GM23338 (cell line): ENCODE data around the gene TMEM214. TPM values are rescaled to one million over a fixed set of nuclear protein-coding genes. Genes with fewer than 3 reads are reported as not detected.

Source experiments
- ATAC-seq: fragments of 200-7000 bp; cut with Tn5 transposase; 3 replicates; pipeline ENCODE4 v1.9.1; 2020
- DNase-seq: peaks from one replicate; pipeline ENCODE4 v3.0.0-alpha.2; 2015; ENCODE audit warnings: low spot score
- H2AFZ ChIP-seq: fragments of 200-600 bp; sonication (generic); 2 replicates; pipeline ENCODE4 v1.8.0; 2016; ENCODE audit warnings: antibody characterized with exemption, mild to moderate bottlenecking, moderate library complexity
- H3F3A ChIP-seq: fragments of 200-600 bp; sonication (generic); replicated peaks from 2 replicates; pipeline ENCODE4 v1.8.0; 2017; ENCODE audit warnings: antibody characterized with exemption, mixed run types, low read depth
- H3K27ac ChIP-seq: fragments of 200-600 bp; sonication (generic); 2 replicates; pipeline ENCODE4 v1.6.1; 2016; ENCODE audit warnings: low read depth
- H3K27me3 ChIP-seq: fragments of 200-600 bp; sonication (generic); 2 replicates; pipeline ENCODE4 v1.8.0; 2016; ENCODE audit warnings: mild to moderate bottlenecking, mixed run types, moderate library complexity; ENCODE audit not compliant: insufficient read depth
- H3K36me3 ChIP-seq: fragments of 200-600 bp; sonication (generic); 2 replicates; pipeline ENCODE4 v1.8.0; 2016; ENCODE audit warnings: mild to moderate bottlenecking; ENCODE audit not compliant: insufficient read depth
- H3K4me1 ChIP-seq: fragments of 200-600 bp; sonication (generic); 2 replicates; pipeline ENCODE4 v1.8.0; 2016; ENCODE audit warnings: mild to moderate bottlenecking, moderate library complexity; ENCODE audit not compliant: insufficient read depth
- H3K4me2 ChIP-seq: fragments of 200-600 bp; sonication (generic); 2 replicates; pipeline ENCODE4 v1.7.1; 2017; ENCODE audit warnings: mixed run types
- H3K4me3 ChIP-seq: fragments of 200-600 bp; sonication (generic); 2 replicates; pipeline ENCODE4 v1.6.1; 2016; ENCODE audit warnings: mixed run types
- H3K79me2 ChIP-seq: fragments of 200-600 bp; sonication (generic); replicated peaks from 2 replicates; pipeline ENCODE4 v1.8.0; 2017; ENCODE audit warnings: mild to moderate bottlenecking; ENCODE audit not compliant: insufficient read depth
- H3K9me2 ChIP-seq: fragments of 200-600 bp; sonication (generic); 2 replicates; pipeline ENCODE4 v1.8.0; 2017; ENCODE audit not compliant: insufficient read depth
- H4K20me1 ChIP-seq: fragments of 200-600 bp; sonication (generic); replicated peaks from 2 replicates; pipeline ENCODE4 v1.8.0; 2017; ENCODE audit warnings: mild to moderate bottlenecking; ENCODE audit not compliant: insufficient read depth
- H3K27ac Mint-ChIP-seq: 2 replicates; pipeline ENCODE4 v1.8.0; 2020; ENCODE audit warnings: inconsistent platforms, mild to moderate bottlenecking, moderate library complexity, mixed read lengths
- H3K27me3 Mint-ChIP-seq: 3 replicates; pipeline ENCODE4 v1.8.0; 2022; ENCODE audit warnings: low read depth, mild to moderate bottlenecking, moderate library complexity, mixed read lengths, inconsistent platforms; ENCODE audit not compliant: insufficient read depth, poor library complexity
- H3K36me3 Mint-ChIP-seq: 3 replicates; pipeline ENCODE4 v1.8.0; 2021; ENCODE audit warnings: low read depth, mild to moderate bottlenecking, inconsistent platforms, moderate library complexity, mixed read lengths
- H3K4me1 Mint-ChIP-seq: 3 replicates; pipeline ENCODE4 v1.8.0; 2020; ENCODE audit warnings: mild to moderate bottlenecking, inconsistent platforms, mixed read lengths
- H3K4me3 Mint-ChIP-seq: 3 replicates; pipeline ENCODE4 v1.8.0; 2021; ENCODE audit warnings: moderate library complexity, mild to moderate bottlenecking, inconsistent platforms, mixed read lengths
- H3K9me3 Mint-ChIP-seq: 3 replicates; pipeline ENCODE4 v1.8.0; 2020; ENCODE audit warnings: moderate library complexity, mild to moderate bottlenecking, inconsistent platforms, mixed read lengths
- CREB1 ChIP-seq: fragments of 250-450 bp; sonication (Bioruptor Pico); IDR thresholded peaks from 2 replicates; pipeline ENCODE4 v1.5.0; 2020; ENCODE audit warnings: low read depth, mild to moderate bottlenecking, moderate library complexity
- ETS1 ChIP-seq: IDR thresholded peaks from 2 replicates; pipeline ENCODE4 v1.6.1; 2016; ENCODE audit warnings: antibody characterized with exemption
- EZH2 ChIP-seq: fragments of 200-600 bp; sonication (generic); IDR thresholded peaks from one replicate; pipeline ENCODE4 v1.8.0; 2017; ENCODE audit warnings: antibody characterized with exemption, mild to moderate bottlenecking, low read depth; ENCODE audit not compliant: unreplicated experiment
- EZH2phosphoT487 ChIP-seq: fragments of 200-600 bp; sonication (generic); IDR thresholded peaks from one replicate; pipeline ENCODE4 v1.8.1; 2018; ENCODE audit warnings: antibody characterized with exemption; ENCODE audit not compliant: unreplicated experiment
- JUNB ChIP-seq: IDR thresholded peaks from one replicate; pipeline ENCODE4 v1.6.1; 2016; ENCODE audit warnings: antibody characterized with exemption; ENCODE audit not compliant: unreplicated experiment
- NANOG ChIP-seq: IDR thresholded peaks from 2 replicates; pipeline ENCODE4 v1.6.1; 2016; ENCODE audit warnings: antibody characterized with exemption, borderline replicate concordance
- POLR2AphosphoS5 ChIP-seq: IDR thresholded peaks from 2 replicates; pipeline ENCODE4 v1.6.1; 2016; ENCODE audit warnings: antibody characterized with exemption, low read depth
- STAT1 ChIP-seq: IDR thresholded peaks from one replicate; pipeline ENCODE4 v1.6.1; 2016; ENCODE audit warnings: antibody characterized with exemption; ENCODE audit not compliant: unreplicated experiment
- ZNF114 ChIP-seq: fragments of 250-450 bp; sonication (Bioruptor Pico); IDR thresholded peaks from 2 replicates; pipeline ENCODE4 v1.5.0; 2020; ENCODE audit warnings: mild to moderate bottlenecking, moderate library complexity
- ZNF331 ChIP-seq: fragments of 250-450 bp; sonication (Bioruptor Pico); IDR thresholded peaks from 2 replicates; pipeline ENCODE4 v1.5.0; 2020; ENCODE audit warnings: low read depth, mild to moderate bottlenecking, moderate library complexity
- polyA plus RNA-seq: library from polyadenylated mRNA; unstranded; fragments of >200 nt; fragmentation: Nextera tagmentation; extraction: Ambion mirVana; gene quantifications from 2 replicates; pipeline ENCODE4 v1.2.1, GENCODE V29; 2016
- total RNA-seq: library from RNA; depleted of rRNA; stranded (reverse); fragments of >200 nt; shearing (Covaris generic); gene quantifications from 2 replicates; pipeline ENCODE4 v1.2.3, GENCODE V29; 2014
- TF ChIP-seq, protein P1 (sequence below), 2 experiments: fragments of 200-600 bp in 1 of 2; sonication (generic) in 1 of 2; conservative IDR thresholded peaks; 2 replicates each; pipeline versions ENCODE4 v1.5.1 to v1.6.1; 2016 to 2017; ENCODE audit warnings: antibody characterized with exemption in 2 of 2, low read depth in 2 of 2, mild to moderate bottlenecking in 2 of 2, moderate library complexity in 1 of 2
- TF ChIP-seq, protein P2 (sequence below): fragments of 250-450 bp; sonication (Bioruptor Pico); IDR thresholded peaks from 2 replicates; pipeline ENCODE4 v1.5.0; 2020; ENCODE audit warnings: mild to moderate bottlenecking, moderate library complexity
- TF ChIP-seq, protein P3 (sequence below): IDR thresholded peaks from one replicate; pipeline ENCODE4 v1.6.1; 2018; ENCODE audit warnings: antibody characterized with exemption; ENCODE audit not compliant: unreplicated experiment

Gene TMEM214
- total and polyA plus RNA-seq, 2 experiments from 2014 or later = 18.4 to 36.5 TPM

DNA sequence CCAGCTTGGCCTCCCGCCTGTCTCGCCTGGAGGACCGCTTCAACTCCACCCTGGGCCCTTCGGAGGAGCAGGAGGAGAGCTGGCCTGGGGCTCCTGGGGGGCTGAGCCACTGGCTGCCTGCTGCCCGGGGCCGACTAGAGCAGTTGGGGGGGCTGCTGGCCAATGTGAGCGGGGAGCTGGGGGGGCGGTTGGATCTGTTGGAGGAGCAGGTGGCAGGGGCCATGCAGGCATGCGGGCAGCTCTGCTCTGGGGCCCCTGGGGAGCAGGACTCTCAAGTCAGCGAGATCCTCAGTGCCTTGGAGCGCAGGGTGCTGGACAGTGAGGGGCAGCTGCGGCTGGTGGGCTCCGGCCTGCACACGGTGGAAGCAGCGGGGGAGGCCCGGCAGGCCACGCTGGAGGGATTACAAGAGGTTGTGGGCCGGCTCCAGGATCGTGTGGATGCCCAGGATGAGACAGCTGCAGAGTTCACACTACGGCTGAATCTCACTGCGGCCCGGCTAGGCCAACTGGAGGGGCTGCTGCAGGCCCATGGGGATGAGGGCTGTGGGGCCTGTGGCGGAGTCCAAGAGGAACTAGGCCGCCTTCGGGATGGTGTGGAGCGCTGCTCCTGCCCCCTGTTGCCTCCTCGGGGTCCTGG is 50.1 kb downstream of the TMEM214 start:
- Histone ChIP-seq H3F3A (peaks cover 8% of the 10 kb centered on the region; the same call in 1 of the 2 replicates), H3K36me3 (no peaks in the 10 kb centered on the region), H2AFZ (no peak overlapping the region), H3K27ac (no peak overlapping the region), H3K27me3 (peaks cover 16% of the 10 kb centered on the region), H3K4me2 (no peak overlapping the region), H3K4me3 (no peak overlapping the region), H3K9me2 (no peaks in the 10 kb centered on the region), H3K4me1 (peaks cover 15% of the 10 kb centered on the region), H3K79me2 (no peaks in the 10 kb centered on the region), H4K20me1 (no peaks in the 10 kb centered on the region)
- no peak overlapping the region for H3K4me3 Mint-ChIP-seq
- TF ChIP-seq, protein P1, sequence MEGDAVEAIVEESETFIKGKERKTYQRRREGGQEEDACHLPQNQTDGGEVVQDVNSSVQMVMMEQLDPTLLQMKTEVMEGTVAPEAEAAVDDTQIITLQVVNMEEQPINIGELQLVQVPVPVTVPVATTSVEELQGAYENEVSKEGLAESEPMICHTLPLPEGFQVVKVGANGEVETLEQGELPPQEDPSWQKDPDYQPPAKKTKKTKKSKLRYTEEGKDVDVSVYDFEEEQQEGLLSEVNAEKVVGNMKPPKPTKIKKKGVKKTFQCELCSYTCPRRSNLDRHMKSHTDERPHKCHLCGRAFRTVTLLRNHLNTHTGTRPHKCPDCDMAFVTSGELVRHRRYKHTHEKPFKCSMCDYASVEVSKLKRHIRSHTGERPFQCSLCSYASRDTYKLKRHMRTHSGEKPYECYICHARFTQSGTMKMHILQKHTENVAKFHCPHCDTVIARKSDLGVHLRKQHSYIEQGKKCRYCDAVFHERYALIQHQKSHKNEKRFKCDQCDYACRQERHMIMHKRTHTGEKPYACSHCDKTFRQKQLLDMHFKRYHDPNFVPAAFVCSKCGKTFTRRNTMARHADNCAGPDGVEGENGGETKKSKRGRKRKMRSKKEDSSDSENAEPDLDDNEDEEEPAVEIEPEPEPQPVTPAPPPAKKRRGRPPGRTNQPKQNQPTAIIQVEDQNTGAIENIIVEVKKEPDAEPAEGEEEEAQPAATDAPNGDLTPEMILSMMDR (conservative IDR thresholded peaks at IDR 0.05; ENCODE audit: low read depth in 2 of 2) = no peak
- TF ChIP-seq STAT1 (no peak), POLR2AphosphoS5 (no peak), NANOG (no peak), CREB1 (CRISPR knock-in tag) (no peak), ZNF331 (no peak), EZH2phosphoT487 (no peak), ZNF114 (no peak), ETS1 (no peak), JUNB (no peak), EZH2 (no peak)
- TF ChIP-seq, protein P2, sequence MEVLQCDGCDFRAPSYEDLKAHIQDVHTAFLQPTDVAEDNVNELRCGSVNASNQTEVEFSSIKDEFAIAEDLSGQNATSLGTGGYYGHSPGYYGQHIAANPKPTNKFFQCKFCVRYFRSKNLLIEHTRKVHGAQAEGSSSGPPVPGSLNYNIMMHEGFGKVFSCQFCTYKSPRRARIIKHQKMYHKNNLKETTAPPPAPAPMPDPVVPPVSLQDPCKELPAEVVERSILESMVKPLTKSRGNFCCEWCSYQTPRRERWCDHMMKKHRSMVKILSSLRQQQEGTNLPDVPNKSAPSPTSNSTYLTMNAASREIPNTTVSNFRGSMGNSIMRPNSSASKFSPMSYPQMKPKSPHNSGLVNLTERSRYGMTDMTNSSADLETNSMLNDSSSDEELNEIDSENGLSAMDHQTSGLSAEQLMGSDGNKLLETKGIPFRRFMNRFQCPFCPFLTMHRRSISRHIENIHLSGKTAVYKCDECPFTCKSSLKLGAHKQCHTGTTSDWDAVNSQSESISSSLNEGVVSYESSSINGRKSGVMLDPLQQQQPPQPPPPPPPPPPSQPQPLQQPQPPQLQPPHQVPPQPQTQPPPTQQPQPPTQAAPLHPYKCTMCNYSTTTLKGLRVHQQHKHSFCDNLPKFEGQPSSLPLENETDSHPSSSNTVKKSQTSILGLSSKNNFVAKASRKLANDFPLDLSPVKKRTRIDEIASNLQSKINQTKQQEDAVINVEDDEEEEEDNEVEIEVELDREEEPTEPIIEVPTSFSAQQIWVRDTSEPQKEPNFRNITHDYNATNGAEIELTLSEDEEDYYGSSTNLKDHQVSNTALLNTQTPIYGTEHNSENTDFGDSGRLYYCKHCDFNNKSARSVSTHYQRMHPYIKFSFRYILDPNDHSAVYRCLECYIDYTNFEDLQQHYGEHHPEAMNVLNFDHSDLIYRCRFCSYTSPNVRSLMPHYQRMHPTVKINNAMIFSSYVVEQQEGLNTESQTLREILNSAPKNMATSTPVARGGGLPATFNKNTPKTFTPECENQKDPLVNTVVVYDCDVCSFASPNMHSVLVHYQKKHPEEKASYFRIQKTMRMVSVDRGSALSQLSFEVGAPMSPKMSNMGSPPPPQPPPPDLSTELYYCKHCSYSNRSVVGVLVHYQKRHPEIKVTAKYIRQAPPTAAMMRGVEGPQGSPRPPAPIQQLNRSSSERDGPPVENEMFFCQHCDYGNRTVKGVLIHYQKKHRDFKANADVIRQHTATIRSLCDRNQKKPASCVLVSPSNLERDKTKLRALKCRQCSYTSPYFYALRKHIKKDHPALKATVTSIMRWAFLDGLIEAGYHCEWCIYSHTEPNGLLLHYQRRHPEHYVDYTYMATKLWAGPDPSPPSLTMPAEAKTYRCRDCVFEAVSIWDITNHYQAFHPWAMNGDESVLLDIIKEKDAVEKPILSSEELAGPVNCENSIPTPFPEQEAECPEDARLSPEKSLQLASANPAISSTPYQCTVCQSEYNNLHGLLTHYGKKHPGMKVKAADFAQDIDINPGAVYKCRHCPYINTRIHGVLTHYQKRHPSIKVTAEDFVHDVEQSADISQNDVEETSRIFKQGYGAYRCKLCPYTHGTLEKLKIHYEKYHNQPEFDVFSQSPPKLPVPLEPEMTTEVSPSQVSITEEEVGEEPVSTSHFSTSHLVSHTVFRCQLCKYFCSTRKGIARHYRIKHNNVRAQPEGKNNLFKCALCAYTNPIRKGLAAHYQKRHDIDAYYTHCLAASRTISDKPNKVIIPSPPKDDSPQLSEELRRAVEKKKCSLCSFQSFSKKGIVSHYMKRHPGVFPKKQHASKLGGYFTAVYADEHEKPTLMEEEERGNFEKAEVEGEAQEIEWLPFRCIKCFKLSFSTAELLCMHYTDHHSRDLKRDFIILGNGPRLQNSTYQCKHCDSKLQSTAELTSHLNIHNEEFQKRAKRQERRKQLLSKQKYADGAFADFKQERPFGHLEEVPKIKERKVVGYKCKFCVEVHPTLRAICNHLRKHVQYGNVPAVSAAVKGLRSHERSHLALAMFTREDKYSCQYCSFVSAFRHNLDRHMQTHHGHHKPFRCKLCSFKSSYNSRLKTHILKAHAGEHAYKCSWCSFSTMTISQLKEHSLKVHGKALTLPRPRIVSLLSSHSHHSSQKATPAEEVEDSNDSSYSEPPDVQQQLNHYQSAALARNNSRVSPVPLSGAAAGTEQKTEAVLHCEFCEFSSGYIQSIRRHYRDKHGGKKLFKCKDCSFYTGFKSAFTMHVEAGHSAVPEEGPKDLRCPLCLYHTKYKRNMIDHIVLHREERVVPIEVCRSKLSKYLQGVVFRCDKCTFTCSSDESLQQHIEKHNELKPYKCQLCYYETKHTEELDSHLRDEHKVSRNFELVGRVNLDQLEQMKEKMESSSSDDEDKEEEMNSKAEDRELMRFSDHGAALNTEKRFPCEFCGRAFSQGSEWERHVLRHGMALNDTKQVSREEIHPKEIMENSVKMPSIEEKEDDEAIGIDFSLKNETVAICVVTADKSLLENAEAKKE (CRISPR knock-in tag) = no peak
- TF ChIP-seq, protein P3, sequence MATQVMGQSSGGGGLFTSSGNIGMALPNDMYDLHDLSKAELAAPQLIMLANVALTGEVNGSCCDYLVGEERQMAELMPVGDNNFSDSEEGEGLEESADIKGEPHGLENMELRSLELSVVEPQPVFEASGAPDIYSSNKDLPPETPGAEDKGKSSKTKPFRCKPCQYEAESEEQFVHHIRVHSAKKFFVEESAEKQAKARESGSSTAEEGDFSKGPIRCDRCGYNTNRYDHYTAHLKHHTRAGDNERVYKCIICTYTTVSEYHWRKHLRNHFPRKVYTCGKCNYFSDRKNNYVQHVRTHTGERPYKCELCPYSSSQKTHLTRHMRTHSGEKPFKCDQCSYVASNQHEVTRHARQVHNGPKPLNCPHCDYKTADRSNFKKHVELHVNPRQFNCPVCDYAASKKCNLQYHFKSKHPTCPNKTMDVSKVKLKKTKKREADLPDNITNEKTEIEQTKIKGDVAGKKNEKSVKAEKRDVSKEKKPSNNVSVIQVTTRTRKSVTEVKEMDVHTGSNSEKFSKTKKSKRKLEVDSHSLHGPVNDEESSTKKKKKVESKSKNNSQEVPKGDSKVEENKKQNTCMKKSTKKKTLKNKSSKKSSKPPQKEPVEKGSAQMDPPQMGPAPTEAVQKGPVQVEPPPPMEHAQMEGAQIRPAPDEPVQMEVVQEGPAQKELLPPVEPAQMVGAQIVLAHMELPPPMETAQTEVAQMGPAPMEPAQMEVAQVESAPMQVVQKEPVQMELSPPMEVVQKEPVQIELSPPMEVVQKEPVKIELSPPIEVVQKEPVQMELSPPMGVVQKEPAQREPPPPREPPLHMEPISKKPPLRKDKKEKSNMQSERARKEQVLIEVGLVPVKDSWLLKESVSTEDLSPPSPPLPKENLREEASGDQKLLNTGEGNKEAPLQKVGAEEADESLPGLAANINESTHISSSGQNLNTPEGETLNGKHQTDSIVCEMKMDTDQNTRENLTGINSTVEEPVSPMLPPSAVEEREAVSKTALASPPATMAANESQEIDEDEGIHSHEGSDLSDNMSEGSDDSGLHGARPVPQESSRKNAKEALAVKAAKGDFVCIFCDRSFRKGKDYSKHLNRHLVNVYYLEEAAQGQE = no peak
- peaks cover 46% of the 10 kb centered on the region for H3K4me1 Mint-ChIP-seq
- no peaks in the 10 kb centered on the region for H3K36me3 Mint-ChIP-seq
- DNase-seq (no peak), ATAC-seq (no peak)
- H3K27ac Mint-ChIP-seq = no peak overlapping the region
- peaks cover 27% of the 10 kb centered on the region for H3K27me3 Mint-ChIP-seq
- no peaks in the 10 kb centered on the region; the same call in 2 of the 3 replicates for H3K9me3 Mint-ChIP-seq
